NT2/D1 (cell line): ENCODE measurements around the gene UACA.
"Not testable (repeated sequence)": the region's sequence is repeated elsewhere in the genome, so short reads cannot be mapped to it uniquely, and the experiment has no call there.

Source experiments
- DNase-seq: peaks from one replicate; pipeline ENCODE4 v3.0.0-alpha.2; 2011; ENCODE audit warnings: low read depth, low spot score
- H3K27me3 ChIP-seq: 2 replicates; pipeline ENCODE4 v1.6.0; 2011; ENCODE audit warnings: mild to moderate bottlenecking; ENCODE audit not compliant: insufficient read length, insufficient read depth
- H3K36me3 ChIP-seq: 2 replicates; pipeline ENCODE4 v1.6.1; 2011; ENCODE audit warnings: mild to moderate bottlenecking, low read length, mixed read lengths; ENCODE audit not compliant: insufficient read depth, insufficient read length
- H3K4me1 ChIP-seq: 2 replicates; pipeline ENCODE4 v1.5.1; 2011; ENCODE audit not compliant: insufficient read depth, insufficient read length
- H3K4me3 ChIP-seq: 2 replicates; pipeline ENCODE4 v1.5.1; 2011; ENCODE audit warnings: low read depth; ENCODE audit not compliant: insufficient read length
- H3K9ac ChIP-seq: 2 replicates; pipeline ENCODE4 v1.6.0; 2011; ENCODE audit warnings: low read depth; ENCODE audit not compliant: insufficient read length
- H3K9me3 ChIP-seq: 2 replicates; pipeline ENCODE4 v1.5.1; 2011; ENCODE audit warnings: mild to moderate bottlenecking, low read length; ENCODE audit not compliant: insufficient read depth
- SUZ12 ChIP-seq: IDR thresholded peaks from 2 replicates; pipeline ENCODE4 v1.6.1; 2011; ENCODE audit not compliant: insufficient read length, insufficient read depth; ENCODE audit errors: extremely low read depth
- YY1 ChIP-seq: IDR thresholded peaks from 2 replicates; pipeline ENCODE4 v1.6.1; 2011; ENCODE audit not compliant: insufficient read length, insufficient read depth
- ZNF274 ChIP-seq: IDR thresholded peaks from 2 replicates; pipeline ENCODE4 v1.6.1; 2011; ENCODE audit warnings: mild to moderate bottlenecking, low read depth, low read length

The UACA gene

GRCh38 chr15:70763120-70763949, at the start of gene UACA:
Gene UACA, minus strand, starts transcription at chr15:70763558. Its CDS starts 151 bp downstream, at chr15:70763407.
- H3K9me3 ChIP-seq, result no peaks in the 10 kb centered on the region
- no peaks in the 10 kb centered on the region for H3K36me3 ChIP-seq
- H3K27me3 ChIP-seq, result peaks cover 11% of the 10 kb centered on the region
- H3K4me3 ChIP-seq, result peak within 1 kb of the TSS; percentile 75
- H3K9ac ChIP-seq, result peak within 1 kb of the TSS; percentile 83
- no peaks in the 10 kb centered on the region for H3K4me1 ChIP-seq
- TF ChIP-seq SUZ12 (no peak), ZNF274 (no peak), YY1 (no peak)
- peak; percentile 97 for DNase-seq

GRCh38 chr15:70812827-70813364, 49.5 kb upstream of the UACA start:
- Histone ChIP-seq H3K4me3 (no peak overlapping the region), H3K27me3 (no peaks in the 10 kb centered on the region), H3K9ac (no peak overlapping the region), H3K36me3 (no peaks in the 10 kb centered on the region), H3K9me3 (no peaks in the 10 kb centered on the region), H3K4me1 (no peaks in the 10 kb centered on the region)
- no peak for TF ChIP-seq SUZ12
- TF ChIP-seq YY1, result no peak
- TF ChIP-seq ZNF274, result no peak
- no peak for DNase-seq

- H3K4me1 ChIP-seq, result no peaks in the 10 kb centered on the region
- no peak for DNase-seq
- TF ChIP-seq SUZ12, result no peak
- TF ChIP-seq YY1, result no peak
- TF ChIP-seq ZNF274, result no peak
- no peaks in the 10 kb centered on the region for H3K36me3 ChIP-seq
- no peaks in the 10 kb centered on the region for H3K9me3 ChIP-seq
- H3K27me3 ChIP-seq, result no peaks in the 10 kb centered on the region
- H3K4me3 ChIP-seq, result no peak overlapping the region
- no peak overlapping the region for H3K9ac ChIP-seq
Observed at GRCh38 chr15:70810916-70811578, 47.7 kb upstream of the UACA start.

- H3K4me3 ChIP-seq, result no peak overlapping the region
- no peak for TF ChIP-seq SUZ12
- no peak for TF ChIP-seq YY1
- no peak for TF ChIP-seq ZNF274
- H3K9ac ChIP-seq, result no peak overlapping the region
- H3K27me3 ChIP-seq, result no peaks in the 10 kb centered on the region
- H3K36me3 ChIP-seq, result no peaks in the 10 kb centered on the region
- H3K4me1 ChIP-seq, result no peaks in the 10 kb centered on the region
- no peak for DNase-seq
- H3K9me3 ChIP-seq, result no peaks in the 10 kb centered on the region
Observed at GRCh38 chr15:70806992-70807712, 43.8 kb upstream of the UACA start.

GRCh38 chr15:70804388-70804787, 41.0 kb upstream of the UACA start:
- not testable (repeated sequence) for H3K9me3 ChIP-seq, H3K4me1 ChIP-seq, H3K9ac ChIP-seq, H3K36me3 ChIP-seq, DNase-seq, H3K4me3 ChIP-seq, H3K27me3 ChIP-seq

- TF ChIP-seq SUZ12 (no peak), ZNF274 (no peak), YY1 (no peak)
- DNase-seq, result no peak
- Histone ChIP-seq H3K36me3 (no peaks in the 10 kb centered on the region), H3K27me3 (no peaks in the 10 kb centered on the region), H3K4me3 (no peak overlapping the region), H3K4me1 (no peaks in the 10 kb centered on the region), H3K9ac (no peak overlapping the region), H3K9me3 (no peaks in the 10 kb centered on the region)
Observed at GRCh38 chr15:70802629-70803028, 39.3 kb upstream of the UACA start.

- no peaks in the 10 kb centered on the region for H3K9me3 ChIP-seq
- no peak overlapping the region for H3K9ac ChIP-seq
- H3K4me1 ChIP-seq, result no peaks in the 10 kb centered on the region
- no peaks in the 10 kb centered on the region for H3K27me3 ChIP-seq
- TF ChIP-seq ZNF274 (no peak), SUZ12 (no peak), YY1 (no peak)
- H3K36me3 ChIP-seq, result no peaks in the 10 kb centered on the region
- no peak overlapping the region for H3K4me3 ChIP-seq
- no peak for DNase-seq
Observed at GRCh38 chr15:70801109-70801508, 37.8 kb upstream of the UACA start.
